ENCODE results near the gene FAAP100.
"Not testable (repeated sequence)": the region's sequence is repeated elsewhere in the genome, so short reads cannot be mapped to it uniquely, and the experiment has no call there.

Gene FAAP100, protein sequence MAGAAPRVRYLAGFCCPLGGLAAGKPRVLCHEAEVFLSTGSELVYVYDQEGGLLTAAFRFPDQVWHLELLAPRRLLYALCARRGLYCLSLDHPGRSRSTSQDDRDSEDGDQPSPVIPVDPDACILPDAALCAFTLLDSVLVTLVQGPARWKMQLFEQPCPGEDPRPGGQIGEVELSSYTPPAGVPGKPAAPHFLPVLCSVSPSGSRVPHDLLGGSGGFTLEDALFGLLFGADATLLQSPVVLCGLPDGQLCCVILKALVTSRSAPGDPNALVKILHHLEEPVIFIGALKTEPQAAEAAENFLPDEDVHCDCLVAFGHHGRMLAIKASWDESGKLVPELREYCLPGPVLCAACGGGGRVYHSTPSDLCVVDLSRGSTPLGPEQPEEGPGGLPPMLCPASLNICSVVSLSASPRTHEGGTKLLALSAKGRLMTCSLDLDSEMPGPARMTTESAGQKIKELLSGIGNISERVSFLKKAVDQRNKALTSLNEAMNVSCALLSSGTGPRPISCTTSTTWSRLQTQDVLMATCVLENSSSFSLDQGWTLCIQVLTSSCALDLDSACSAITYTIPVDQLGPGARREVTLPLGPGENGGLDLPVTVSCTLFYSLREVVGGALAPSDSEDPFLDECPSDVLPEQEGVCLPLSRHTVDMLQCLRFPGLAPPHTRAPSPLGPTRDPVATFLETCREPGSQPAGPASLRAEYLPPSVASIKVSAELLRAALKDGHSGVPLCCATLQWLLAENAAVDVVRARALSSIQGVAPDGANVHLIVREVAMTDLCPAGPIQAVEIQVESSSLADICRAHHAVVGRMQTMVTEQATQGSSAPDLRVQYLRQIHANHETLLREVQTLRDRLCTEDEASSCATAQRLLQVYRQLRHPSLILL

DNA sequence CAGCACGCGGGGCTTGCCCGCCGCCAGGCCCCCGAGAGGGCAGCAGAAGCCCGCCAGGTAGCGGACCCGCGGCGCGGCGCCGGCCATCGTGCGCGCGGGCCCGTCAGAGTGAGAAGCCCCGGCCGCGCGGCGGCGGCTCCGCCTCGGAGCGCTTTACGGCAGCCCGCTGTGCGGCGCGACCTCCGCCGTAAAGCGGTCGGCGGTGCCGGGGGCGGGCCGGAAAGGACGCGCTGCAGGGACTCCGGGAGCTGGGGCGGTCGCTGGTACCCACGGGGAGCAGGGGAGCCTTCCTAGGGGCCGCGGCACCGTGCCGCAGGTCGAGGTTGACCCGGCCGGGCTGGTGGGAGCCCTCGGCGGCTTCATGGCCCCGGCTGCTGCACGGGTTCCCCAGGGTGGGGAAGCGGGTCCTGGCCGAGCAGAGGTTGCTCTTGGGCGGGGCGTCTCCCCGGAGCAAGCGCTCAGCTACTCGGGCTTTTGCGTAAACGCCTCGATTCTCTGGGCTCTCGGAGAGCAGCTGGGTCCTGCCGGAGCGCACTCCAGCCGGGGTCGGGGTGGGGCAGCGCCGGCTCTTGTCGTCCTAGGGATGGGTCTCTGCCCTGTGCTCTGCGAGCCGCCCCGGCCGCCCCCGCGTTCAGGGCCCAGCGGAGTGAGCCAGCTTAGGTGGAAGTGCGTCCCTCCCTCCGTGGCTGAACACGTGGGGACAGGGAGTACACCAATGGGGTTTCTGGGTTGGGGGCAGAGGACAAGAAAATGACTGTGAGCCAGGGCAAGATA, at the start of gene FAAP100:
Gene FAAP100, minus strand, starts transcription at position 110 of the 774 bp plus-strand sequence. Its CDS starts 23 bp downstream, at position 87.
- DNase-seq = peak; percentile 77

DNA sequence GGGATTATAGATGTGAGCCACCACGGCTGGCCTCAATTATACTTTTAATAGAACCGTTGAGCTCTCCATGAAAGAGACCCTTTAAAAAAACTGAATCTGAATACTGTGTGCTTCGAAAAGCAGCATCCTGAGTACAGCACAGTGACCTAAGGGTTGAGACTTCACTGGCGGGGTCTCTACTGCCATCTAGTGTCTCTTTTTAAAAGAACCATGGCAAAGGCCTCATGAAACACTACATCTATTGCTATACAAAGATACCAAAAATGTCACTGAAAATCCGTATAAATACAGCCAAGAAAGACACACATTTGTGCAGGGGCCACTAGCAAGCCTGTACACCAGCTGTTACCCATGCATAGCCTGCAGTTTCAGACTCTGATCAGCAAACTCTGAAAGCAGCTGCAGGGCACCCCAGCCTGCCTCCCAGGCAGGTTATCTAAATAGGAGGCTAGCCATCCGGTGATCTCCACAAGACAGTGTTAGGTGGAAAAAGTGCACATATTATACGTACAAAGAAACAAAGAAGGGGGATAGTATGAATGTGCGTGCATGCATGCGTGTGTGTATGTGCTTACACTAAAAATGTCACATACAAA, 49.5 kb upstream of the FAAP100 start:
- peak; percentile 77 for DNase-seq

DNA sequence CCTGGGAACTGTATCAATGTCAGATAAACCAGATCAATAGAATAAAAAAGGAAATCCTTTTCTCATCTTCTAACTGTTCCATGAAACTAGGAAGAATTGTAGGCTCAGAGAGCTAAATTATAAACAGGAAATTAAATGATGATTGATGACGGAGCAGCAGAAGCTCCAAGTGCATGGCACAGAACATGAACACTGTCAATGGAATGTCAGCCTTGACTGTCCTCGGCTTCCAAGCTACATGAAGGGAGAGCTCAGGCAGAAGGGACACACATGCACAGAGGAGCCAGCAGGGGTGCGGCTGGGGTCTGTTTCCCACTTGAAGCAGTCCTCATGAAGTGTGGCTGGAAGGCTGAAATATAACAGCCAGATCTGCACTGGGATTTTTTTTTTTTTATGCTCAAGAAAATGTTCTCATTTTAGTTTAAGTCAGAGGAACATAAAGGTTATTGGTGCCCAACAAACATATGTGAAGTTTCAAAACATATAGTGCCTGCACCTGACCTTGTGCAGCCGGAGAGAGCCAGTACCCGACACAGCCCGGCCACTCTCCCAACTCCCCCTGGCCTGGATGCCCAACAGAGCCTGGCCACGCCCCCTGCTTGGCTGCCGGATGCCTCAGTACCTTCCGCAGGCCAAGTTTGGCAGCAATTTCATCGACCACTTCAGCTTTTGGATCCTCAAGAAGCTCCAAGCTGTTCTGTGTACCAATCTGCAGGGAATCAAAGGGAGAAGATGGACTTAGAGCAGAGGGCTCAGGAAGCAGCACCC, 47.8 kb upstream of the FAAP100 start:
- DNase-seq = peak; percentile 88

DNA sequence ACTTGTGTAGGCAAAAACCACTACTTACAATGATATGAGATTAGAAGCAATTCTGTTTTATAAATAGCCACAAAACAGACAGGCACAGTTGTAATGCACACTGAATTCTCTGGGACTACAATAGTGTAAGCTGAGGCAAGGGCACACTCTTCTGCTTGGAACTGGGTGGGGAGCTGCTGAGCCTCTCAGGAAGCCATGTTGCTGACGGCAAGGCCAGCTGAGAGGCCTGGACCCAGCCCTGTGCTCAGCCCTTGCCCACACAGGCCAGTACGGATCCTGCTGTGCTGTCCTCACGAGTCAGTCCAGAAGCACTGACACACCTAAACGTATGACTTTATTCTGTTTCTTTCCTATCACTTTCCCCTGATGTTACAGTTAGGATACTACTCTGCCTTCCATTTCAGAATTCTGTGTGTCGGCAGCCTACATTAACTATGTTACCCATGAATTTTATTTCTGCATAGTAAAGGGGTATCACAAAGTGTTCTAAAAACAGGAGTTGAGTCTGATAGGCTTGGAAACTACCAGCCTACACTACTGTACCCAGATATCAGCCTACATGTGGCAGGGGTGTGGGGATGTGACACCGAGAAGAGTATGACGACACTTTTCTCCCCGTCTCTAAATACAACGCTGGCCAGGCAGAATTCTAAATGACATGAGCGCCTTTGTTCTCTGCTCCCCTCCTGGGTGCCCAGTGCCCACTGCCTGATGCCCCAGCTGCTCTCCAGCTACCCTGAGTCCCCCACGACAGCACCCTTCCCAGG, 41.1 kb upstream of the FAAP100 start:
- DNase-seq = no peak

DNA sequence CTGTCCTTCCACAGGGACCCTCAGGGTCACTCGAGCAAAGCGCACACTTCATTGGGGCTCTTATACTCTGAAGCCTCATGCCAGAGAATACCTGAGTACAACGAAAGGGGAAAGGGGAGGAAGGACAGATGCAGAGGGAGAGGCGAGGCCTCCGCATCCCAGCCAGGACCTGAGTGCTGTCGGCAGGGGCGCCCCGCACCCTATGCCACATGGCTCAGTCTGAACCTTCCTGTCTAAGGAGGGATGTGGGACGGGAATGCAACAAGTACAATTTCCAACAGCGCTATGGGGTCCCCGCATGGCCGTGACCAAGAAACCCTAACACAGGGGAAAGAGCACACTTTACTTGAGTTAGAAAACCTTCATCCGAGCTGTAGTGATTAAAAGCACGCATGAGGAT, 39.8 kb upstream of the FAAP100 start:
- DNase-seq = no peak

DNA sequence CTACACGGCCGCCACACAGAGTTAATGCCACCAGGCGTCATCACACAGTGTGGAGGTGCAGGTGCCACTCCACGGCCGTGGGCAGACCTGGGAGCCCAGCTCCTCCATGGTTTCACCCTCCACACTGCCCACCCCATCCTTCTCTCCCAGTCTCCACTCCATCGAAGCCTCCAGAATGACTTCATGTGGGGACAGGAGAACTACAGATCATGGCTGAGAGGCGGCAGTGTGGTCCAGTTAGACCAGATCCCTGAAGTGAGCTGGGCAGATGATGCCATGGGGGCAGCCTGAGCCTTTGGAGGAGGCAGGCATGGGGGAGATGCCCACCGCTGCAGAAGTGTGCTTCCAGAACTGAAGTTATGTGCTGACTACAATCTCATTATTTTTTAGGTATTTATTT, 38.0 kb upstream of the FAAP100 start:
- DNase-seq = no peak

DNA sequence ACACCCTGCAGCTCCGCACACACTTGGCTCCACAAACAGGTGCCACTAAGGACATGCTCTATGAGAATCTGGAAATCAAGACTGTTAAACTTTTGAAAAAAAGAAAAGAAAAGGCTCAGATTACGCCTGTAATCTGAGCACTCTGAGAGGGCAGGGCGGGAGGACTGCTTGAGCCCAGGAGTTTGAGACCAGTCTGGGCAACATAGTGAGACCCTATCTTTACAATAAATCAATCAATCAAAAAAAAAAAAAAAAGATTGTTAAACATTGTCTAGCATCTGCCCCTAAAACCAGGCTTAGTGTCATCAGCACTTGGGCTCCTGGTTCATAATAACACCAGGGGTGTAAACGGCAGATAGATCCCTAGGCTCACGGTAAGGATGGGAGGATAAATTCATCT, 37.5 kb upstream of the FAAP100 start:
- no peak for DNase-seq

DNA sequence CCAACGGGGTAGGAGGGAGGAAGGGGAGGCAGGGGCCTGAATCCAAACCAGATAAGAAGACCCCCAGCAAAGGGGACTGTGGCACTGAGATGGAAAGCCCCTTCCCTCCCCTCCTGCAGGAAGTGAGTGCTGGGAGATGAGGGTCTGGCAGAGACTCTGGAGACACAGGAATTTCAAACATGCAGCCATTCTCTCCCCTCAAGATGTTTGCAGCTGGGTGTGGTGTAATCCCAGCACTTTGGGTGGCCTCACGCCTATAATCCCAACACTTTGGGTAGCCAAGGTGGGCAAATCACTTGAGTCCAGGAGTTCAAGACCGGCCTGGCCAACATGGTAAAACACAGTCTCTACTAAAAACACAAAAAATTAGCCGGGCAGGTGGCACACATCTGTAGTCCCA, 33.9 kb upstream of the FAAP100 start:
- DNase-seq = no peak

DNA sequence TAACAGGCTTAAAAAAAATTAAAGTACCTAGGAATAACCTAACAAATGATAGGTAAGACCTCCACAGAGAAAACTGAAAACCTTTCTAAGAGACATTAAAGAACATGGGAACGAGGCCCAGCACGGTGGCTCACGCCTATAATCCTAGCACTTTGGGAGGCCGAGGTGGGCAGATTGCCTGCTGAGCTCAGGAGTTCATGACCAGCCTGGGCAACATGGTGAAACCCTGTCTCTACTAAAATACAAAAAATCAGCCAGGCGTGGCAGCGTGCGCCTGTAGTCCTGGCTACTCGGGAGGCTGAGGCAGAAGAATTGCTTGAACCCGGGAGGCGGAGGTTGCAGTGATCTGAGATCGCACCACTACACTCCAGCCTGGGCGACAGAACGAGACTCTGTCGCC, 32.6 kb upstream of the FAAP100 start:
- DNase-seq = not testable (repeated sequence)

DNA sequence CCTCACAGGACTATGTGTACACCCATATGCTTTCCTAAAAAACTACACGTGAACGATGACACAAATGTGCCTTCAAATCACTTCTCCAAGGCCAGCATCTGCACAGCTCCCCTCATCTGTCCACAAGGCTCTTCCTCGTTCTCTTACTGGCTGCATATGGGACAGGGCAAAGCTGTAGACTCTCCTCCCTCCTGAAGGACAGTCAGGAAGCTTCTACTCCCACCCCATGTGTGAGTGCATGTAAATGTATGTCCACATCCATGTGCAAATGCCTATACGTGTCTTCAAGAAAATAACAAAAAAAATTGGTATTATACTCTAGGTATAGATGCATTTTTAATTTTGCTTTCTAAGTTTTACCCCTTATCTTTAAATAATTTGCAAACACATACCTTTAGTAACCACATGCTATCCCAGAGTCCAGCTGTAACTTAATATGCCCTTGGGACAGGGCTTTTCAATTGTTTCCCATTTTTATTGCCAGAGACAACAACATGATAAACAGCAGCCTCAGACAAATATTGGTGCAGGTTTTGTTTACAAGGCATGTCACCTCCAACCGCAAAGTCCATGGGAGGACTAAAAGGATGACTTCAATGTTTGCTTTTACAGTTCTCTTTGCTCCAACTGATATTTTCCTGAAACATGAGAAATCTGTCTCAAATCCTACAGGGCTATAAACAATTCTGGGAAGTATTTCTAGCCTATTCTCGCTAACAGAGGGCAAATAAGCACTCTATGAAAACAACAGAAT, 31.6 kb upstream of the FAAP100 start:
- no peak for DNase-seq

DNA sequence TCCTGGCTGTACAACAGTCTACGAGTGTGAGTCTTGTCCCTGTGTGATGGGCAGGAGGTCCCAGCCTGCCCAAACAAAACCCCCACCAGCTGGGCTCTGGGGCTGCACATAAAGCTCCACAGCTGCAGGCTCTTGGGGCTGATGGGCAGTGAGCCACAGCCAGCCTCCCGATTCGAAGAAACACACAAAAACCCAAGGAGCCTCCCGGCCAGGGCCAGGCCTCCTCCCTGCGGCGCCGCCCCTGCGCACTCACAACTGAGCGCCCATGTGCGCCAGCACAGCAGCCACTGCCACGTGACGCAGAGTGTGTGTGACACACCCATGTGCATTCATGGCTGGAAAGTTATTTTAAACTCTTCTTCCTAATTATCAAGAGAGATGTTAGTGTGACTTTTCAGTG, 30.6 kb upstream of the FAAP100 start:
- DNase-seq = no peak

DNA sequence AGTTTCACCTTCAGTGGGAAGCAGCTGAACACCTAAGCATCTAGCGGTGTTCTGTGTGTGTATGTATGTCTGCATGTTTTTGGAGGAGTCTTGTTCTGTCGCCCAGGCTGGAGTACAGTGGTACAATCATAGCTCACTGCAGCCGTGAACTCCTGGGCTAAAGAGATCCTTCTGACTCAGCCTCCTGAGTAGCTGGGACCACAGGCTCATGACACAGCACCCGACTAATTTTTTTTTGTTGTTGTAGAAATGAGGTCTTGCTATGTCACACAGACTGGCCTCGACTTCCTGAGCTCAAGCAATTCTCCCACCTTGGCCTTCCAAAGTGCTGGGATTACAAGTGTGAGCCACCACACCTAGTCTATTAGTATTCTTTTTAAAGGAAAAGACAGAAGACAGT, 30.2 kb upstream of the FAAP100 start:
- DNase-seq = peak; percentile 53

DNA sequence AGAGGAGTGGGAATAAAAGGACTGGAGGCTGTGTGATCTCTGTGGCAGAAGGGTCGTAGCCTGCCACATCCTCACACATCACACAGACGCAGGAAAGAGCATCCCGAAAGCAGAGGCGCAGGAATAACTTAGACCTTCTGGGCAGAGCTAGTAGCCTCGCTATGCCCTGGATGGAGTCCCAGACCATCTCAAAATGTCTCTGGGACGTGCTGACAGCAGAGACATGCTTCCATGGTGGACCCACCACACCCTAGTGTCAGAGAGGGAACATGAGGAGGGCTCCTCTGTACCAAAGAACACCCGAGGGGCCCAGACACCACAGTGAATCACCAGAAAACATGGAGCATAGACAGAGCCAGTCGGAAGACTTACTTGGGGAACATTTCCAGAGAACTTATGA, 29.6 kb upstream of the FAAP100 start:
- DNase-seq = no peak

DNA sequence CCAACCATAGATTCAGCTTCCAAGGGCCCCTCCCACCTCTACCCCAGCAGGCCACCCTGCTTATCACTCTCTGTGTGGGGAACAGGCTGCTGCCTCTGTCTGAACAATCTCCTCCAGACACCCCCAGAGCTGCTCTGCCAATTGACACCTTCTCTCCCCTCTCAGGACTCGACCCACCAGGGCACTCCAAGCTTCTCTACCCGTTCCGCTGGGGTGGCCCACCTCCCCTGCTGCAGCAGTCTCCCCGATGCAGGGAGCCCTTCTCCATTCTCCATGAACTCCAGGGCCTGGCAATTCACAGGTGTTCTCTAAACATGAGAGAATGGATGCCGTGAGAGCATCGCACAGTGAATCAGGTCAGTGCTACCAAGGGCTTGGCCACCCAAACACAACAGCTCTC, 28.3 kb upstream of the FAAP100 start:
- no peak for DNase-seq

DNA sequence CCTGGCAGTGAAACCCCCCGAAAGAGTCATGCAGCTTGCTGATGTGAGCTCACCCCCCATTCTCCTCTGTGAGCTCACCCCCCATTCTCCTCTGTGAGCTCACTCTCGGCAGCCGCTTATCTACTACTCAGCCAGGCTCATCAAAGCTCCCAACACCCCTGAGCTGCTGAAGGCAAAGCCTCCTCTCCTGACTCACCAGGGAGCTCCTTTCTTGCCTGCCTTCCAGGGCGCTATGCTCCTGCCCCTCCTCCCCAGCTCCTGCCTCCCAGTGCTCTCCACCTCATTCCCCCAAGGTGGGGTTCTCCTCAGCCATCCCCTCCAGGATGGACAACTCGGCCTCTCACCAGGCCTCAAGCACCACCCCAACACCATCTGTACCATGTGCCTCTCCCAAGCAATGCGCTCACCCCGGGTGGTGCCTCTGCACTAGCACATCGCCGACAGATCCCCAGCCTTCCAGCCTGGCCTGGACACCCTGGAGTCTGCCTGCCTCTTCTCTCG, 27.7 kb upstream of the FAAP100 start:
- DNase-seq = peak; percentile 80

DNA sequence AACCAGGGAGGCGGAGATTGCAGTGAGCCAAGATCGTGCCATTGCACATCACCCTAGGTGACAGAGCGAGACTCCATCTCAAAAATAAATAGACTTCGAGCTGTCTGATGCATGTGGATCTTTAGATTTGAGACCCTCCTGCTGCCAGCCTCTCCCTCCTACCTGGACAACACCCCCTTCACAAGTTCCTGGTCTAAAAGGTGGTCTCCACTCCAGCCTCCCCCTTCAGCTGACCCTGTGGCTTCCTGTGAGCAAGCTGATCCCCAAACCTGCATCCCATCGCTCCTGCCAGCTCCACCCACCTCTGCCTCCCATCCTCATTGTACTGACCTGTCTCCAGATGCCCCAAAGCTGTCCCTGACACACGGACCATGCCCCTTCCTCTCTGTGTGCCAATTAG, 27.1 kb upstream of the FAAP100 start:
- DNase-seq = no peak

DNA sequence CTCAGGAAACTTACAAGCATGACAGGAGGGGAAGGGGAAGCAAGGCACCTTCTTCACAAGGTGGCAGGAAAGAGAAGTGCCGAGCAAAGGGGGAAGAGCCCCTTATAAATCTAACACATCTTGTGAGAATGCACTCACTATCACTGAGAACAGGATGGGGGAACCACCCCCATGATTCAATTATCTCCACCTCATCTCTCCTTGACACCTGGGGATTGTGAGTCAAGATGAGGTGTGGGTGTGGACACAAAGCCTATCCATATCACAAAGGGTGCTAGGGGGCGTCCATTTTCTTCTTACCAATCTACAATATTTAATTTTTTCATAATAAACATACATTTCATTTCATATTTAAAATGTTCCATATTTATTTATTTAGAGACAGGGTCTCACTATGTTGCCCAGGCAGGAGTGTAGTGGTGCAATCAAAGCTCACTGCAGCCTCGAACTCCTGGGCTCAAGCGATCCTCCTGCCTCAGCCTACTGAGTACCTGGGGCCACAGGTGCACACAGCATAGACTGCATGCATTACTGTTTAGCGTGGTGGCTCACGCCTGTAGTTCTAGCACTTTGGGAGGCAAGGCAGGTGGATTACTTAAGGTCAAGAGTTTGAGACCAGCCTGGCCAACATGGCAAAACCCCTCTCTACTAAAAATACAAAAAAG, 26.5 kb upstream of the FAAP100 start:
- DNase-seq = no peak

DNA sequence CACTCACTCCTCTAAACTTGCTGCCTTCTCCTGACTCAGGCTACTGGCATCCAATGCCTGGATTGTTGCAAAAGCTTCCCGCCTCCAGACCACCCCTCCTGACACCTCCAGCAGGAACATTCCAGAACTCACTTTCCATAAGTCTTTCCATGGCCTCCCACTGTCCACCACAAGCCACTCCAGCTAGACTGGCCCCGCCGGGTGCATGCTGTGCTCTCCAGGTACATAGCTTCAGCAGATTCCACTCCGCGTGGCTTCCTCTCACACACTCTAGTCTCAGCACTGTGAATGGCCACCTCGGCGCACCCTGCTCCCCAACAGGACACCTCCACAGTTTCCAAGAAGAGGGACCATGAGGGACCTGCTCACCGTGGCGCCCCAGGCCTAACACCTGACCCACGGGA, 25.9 kb upstream of the FAAP100 start:
- DNase-seq = peak; percentile 44

DNA sequence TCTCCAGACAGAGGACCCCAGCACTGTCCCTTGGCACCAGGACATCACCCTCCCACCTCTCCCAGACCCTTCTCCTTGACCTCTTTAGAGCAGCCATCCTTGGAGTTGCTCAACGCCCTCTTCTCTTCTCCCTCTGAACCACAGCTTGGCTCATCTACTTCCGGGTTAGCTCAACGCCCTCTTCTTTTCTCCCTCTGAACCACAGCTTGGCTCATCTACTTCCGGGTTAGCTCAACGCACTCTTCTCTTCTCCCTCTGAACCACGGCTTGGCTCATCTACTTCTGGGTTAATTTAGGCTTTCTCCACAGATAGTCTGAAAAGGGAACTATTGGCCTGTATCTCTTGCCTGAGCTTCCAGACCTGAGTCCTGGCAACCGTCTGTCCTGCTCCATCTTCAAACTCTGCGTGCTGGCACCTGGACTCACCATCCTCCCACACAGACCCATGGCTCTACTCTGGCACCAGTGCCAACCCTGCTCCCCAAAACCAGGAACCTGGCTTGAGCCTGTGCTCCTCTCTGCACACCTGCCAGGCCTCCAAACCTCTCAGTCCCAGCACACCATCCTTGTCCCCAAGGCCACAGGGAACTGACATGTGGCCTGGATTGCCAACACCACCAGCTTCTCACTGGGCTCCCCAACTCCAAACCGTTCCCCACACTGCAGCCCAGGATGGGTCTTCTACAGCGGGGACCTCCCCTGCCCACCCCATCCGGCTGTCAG, 25.3 kb upstream of the FAAP100 start:
- no peak for DNase-seq
